GM08714 (cell line): ENCODE results near the gene PADI2.
"Not testable (repeated sequence)": the region's sequence is repeated elsewhere in the genome, so short reads cannot be mapped to it uniquely, and the experiment has no call there.

ENCODE experiments used
- H3K4me3 ChIP-seq: fragments of 200-500 bp; sonication (Bioruptor generic); 2 replicates; pipeline ENCODE4 v1.5.1; 2014; ENCODE audit warnings: mild to moderate bottlenecking, low read length, inconsistent platforms
- ZNF274 ChIP-seq: IDR thresholded peaks from 2 replicates; pipeline ENCODE4 v1.6.1; 2012; ENCODE audit warnings: mild to moderate bottlenecking, low read depth, low read length

PADI2 gene

DNA sequence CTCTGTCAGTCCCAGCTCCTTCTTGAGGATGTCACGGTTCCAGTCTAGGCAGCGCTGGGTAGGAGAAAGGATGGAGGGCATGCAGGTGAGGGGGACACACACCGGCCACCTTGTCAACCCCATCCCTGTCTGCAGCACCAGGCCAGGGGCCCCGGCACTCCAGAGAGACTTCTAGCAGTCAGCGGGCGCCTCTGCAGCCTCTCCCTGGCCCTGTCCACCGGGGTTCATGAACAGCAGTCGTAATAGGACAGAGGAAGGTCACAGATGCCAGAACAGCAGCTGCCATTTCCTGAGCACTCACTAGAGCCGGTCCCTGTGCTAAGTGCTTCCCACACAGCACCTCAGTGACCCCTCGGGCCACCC is 49.1 kb downstream of the PADI2 start:
- TF ChIP-seq ZNF274 = no peak
- no peak overlapping the region for H3K4me3 ChIP-seq

DNA sequence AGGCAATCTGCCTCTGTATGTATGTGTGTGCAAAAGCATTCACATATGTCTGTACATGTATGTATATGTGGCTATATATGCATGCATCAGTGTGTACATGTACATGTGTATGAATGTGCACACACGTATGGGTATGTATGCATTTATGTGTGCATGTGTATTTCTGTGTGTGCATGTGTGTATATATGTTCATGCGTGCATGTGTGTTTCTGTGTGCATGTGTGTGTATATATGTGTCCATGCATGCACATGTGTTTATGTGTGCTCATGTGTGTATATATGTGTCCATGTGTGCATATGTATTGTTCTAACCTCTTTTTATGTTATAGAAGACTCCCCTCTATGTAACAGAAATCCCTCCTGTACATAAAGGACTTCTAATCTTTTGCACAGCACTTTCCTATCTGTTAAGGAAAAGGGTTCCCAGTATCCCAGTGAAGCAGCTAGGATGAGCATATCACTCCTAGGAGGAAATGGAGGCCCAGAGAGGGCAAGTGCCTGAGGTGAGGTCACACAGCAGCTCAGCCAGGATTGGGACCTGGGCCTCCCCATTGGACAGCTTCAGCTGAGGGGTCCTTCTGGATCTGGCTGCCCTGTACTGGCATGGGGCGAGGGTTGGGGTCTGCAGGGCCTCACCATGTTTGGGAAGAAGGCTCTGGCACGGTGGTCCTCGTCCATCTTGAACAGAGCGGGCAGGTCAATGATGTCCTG is 49.6 kb downstream of the PADI2 start:
- TF ChIP-seq ZNF274 = no peak

DNA sequence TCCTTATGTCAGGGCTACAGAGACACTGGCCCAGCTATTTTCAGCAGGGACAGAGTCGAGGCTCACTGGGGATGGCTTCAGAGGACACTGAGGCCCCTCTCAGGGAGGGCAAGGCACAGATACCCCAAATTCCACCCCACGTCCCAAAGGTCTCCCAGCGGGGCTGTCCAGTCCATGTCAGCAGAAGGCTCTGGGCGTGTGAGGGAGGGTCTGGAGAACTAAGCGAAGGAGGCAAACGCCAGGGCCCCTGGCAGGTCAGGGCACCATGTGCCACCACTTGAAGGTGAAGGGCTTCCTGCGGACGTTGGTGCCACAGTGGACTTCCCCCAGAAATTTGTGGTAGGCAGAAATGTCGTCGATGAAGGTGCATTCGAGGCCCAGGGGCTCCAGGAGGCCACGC is 50.5 kb downstream of the PADI2 start:
- H3K4me3 ChIP-seq = no peak overlapping the region
- no peak for TF ChIP-seq ZNF274

More for the DNA sequence above, 49.6 kb downstream of the PADI2 start:
- H3K4me3 ChIP-seq = no peak overlapping the region

DNA sequence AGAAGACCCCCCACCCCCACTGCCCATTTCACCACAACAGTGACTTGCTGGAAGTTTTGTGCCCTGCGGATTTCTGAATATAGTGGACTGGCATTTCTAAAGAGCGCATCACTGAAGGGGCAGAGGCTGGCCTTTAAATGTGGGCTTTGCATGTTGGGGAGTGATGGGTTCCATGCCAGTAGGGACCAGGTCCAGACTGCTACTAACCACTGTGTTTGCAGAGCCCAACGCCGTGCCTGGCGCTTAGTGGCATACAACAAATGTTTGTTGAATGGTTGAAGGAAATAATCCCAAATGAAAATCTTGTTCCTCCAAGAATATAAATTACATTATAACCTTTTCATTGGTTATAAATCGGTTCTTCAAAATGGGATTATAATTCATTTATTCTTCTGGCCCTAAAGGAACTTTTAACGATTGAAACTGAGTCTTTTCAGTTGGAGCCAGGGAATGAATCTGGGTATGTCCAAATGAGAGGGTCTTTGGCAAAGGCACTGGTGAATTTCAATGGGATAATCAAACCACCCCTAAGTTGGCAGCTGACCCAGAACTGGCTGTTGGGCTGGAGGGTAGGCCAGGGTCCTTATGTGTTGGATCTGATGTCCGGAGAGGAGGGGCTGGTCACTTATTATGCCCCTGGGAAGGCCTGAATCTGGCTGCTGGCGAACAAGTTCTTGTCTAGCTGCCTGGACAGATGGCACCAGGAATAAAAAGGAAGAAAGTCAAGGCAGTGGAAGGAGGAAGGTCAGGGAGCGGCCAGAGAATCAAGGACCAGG is 51.6 kb downstream of the PADI2 start:
- TF ChIP-seq ZNF274 = no peak
- H3K4me3 ChIP-seq = no peak overlapping the region

DNA sequence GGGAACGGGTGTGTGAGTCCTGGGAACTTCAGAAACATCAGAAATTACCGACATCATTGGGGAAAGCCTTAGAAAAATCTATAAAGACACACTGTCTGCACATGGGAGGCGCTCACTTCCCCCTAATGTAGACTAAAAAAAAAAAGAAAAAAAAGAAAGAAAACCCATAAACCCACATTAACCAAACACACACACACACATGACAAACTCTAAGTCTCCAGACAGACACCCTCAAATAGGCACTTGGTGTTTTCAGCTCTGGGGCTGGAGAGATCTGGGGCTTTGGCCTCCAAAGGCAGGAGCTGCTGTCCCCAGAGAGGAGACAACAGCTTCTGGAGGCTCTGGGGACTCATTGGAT is 52.2 kb downstream of the PADI2 start:
- no peak overlapping the region for H3K4me3 ChIP-seq
- TF ChIP-seq ZNF274 = no peak

DNA sequence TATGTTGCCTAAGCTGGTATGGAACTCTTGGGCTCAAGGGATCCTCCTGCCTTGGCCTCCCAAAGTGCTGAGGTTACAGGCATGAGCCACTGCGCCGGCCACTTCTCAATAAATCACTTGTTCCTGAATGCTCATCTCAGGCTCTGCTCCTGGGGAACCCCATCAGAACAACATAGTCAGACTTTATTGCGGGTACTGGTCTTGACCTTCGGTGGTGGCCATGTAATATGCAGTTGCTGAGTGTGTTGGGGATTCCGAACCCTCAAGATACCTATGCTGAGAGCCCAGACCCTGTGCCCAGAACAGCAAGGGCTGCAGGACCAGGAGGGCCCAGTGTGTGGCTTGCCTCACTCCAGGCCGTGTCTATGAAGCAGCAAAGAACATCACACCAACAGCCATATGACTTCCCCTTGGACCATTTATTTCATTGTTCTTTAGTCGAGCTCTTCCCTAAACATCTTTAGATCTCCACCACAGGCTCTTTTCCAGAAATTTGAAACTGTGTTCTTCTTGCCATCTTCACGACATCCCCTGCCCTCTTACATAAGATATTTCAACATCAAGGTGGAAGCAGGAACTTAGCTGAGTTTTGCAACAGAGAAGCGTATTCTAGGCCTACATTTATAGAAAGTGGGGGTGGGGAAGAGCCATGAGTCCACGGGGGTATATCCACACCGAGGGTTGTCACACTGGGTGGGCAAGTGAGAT is 52.7 kb downstream of the PADI2 start:
- no peak overlapping the region for H3K4me3 ChIP-seq
- no peak for TF ChIP-seq ZNF274

DNA sequence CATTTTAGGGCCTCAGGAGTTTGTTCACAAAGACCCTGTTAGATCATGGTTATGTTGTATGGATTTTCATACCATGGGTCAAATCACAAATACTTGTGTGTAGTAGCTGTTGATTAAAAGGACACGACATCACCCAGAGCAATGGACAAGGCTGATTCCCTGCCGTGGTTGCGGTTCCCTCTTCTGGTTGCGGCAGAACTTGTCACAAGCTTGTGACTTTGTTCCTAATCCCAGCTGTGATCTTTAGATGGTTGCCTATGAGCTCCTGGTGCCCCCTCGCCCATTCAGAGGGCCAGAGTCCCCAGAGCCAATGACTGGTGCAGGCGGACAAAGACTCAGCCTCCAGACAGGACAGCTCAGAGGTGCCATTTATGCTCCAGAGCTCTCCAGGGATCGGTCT is 53.6 kb downstream of the PADI2 start:
- H3K4me3 ChIP-seq = no peak overlapping the region
- TF ChIP-seq ZNF274 = no peak

DNA sequence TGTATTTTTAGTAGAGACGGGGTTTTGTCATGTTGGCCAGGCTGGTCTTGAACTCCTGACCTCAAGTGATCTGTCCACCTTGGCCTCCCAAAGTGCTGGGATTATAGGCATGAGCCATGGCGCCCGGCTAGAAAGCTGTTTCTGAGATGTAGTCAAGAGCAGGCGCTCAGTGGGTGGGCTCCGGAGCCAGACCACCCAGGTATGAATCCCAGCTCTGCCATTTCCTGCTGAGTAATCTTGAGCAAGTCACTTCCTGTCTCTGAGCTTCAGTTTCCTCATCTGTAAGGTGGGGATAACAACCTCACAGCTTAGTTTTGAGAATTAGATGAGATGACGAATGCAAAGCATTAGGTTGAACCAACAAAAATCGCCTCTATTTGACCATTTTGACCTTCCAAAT is 56.5 kb downstream of the PADI2 start:
- not testable (repeated sequence) for H3K4me3 ChIP-seq

DNA sequence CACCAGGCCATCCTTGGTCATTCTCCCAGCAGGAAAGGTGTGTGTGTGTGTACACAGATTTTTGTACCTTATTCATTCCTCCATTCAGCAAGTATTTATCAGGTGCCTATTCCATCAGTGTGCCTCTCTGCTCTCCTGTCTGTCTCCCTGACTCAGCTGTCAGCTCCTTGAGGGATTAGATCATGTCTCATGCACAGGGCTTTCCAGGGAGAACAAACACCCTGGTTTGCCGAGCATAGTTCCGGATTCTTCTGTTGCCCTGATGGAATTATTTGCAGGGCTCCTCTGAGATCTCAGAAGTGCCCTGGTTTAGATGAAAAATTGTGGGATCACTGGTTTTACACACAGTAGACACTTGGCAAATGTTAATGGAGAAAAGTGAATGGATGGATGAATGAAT is 57.4 kb downstream of the PADI2 start:
- TF ChIP-seq ZNF274 = no peak
- H3K4me3 ChIP-seq = no peak overlapping the region

DNA sequence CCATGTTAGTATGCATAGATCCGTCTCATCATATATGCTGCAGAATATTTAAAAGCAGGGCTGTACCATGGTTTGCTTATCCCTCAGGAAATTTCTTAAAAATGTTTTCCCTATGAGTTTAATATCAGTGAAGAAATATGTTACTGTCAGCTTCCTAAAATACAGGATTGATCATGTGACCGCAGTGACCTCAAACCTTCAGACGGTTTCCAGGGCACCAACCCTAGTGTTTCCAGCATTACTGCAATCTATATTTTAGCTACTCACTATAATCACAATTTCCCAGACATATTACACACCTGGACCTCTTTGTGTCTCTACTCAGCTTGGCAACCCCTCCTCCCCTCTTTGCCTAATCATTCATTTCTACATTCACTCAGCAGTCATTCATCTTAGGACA is 57.8 kb downstream of the PADI2 start:
- no peak overlapping the region for H3K4me3 ChIP-seq
- no peak for TF ChIP-seq ZNF274

DNA sequence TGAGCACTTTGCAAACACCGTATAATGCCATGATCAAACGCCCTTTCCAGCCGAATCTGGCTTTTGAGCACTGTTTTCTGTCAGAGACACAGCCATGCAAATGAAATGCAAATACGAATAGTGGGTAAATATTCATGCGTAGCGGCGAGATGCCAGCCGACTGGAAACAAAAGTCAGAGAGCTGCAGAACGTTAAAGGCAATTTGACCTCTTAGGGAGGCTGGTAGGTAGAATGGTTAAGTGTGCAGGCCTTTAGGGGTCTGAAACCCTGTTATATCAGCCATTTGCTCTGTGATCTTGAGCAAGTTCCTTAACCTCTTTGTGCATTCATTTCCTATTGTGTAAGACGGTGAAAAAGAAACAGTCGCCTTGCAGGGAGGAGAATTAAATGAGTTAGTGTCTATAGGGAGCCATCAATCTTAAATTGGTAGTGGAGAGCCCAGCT is 58.9 kb downstream of the PADI2 start:
- no peak overlapping the region for H3K4me3 ChIP-seq
- no peak for TF ChIP-seq ZNF274

DNA sequence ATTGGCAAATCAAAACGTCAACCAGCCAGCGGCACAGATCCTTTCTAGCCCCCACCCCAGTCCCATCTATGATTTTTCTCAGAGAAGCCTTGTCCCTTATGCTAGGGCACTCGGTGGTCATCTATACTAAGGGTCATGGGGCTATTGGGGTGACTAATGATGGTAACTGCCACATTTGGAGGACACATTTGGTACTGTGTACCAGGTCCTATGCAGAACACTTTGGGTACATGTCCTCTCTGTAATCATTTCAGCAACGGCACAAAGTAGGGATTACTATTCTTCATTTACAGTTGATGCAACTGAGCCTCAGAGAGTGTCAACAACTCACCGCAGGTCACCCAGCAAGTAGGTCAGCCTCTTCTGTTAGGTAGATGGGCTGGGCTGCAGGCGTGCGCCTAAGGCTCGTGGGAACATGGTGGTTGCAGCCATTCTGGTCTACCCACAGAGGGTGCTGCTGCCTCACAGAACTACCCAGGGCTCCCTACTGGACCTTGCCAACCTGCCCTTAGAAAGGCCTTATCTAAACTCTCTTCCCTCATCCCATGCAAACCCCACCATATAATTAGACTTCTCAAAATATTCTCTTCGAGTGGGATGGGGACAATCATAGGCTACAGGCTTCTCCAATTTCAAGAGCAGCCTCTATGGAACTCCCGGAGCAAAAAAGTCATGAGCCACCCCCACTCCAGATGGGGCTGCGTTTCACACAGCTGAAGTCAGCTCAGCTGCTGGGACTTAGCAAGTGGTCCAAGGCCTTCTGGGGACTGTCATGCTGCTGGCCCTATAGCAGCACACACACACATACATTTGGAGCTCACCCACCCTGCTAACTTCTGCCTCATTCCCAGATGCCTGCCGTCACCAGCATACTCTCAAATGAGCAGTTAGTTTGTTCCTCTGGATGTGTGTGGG is 59.6 kb downstream of the PADI2 start:
- no peak for TF ChIP-seq ZNF274
- no peak overlapping the region for H3K4me3 ChIP-seq

DNA sequence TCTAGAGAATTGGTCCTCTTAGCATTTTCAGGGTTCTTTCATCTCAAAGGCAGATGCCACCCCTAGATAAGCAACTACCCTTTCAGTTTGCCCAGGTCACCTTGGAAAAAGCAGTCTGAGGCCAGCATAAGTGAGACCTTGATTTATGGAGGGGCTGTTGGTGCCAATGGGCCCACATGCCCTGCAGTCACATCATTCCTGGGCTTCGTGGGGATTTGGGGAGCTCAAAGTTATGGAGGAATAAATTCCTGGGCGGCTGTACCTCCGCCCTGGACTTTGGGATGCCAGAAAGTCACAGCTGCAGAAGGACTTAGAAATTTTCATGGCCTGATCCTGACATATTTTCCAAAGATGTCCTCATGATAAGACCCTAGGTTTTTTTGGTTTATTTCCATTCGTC is 62.7 kb downstream of the PADI2 start:
- no peak overlapping the region for H3K4me3 ChIP-seq

DNA sequence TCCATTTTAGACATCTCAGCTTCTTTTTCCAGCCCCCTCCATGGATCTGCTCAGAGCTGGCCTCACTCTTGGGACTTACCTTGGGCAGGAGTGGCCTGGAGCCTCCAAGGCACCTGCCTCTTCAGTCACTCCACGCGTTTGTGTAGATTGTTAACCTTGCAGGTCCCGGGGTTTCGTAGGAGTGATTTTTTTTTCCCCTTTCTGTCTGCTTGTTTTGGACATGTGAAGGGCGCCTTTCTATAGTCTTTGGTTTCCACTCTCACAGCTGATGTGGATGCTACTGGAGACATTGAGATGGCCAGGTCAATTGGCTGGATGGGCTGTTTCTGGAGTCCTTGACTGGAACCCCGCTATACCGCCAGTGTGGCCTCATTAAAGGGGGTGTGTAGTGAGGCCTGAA is 63.5 kb downstream of the PADI2 start:
- H3K4me3 ChIP-seq = no peak overlapping the region
- no peak for TF ChIP-seq ZNF274

More for the DNA sequence above, 62.7 kb downstream of the PADI2 start:
- no peak for TF ChIP-seq ZNF274
